Astrocyte (in vitro differentiated cells and primary cell): ENCODE results near the gene LY86. TPM values are rescaled to one million over a fixed set of nuclear protein-coding genes. Genes with fewer than 3 reads are reported as not detected.

Experiments used
- DNase-seq: peaks from one replicate; pipeline ENCODE4 v3.0.0-alpha.2; 2010; ENCODE audit warnings: low read depth
- FAIRE-seq: peaks from 2 replicates; lab custom pipeline; 2011; peaks lifted over from hg19 to GRCh38; lab: Jason Lieb, UNC
- H2AFZ ChIP-seq: 2 replicates; pipeline ENCODE4 v1.6.0; 2012; ENCODE audit warnings: low read depth, low read length, inconsistent platforms
- H3K27ac ChIP-seq: 2 replicates; pipeline ENCODE4 v1.5.1; 2011; ENCODE audit warnings: low read depth, low read length, inconsistent platforms
- H3K27me3 ChIP-seq: 2 replicates; pipeline ENCODE4 v1.6.0; 2011; ENCODE audit warnings: low read length, inconsistent platforms; ENCODE audit not compliant: insufficient read depth
- H3K36me3 ChIP-seq: 2 replicates; pipeline ENCODE4 v1.5.1; 2011; ENCODE audit warnings: low read length, inconsistent platforms; ENCODE audit not compliant: insufficient read depth
- H3K4me1 ChIP-seq: 2 replicates; pipeline ENCODE4 v1.5.1; 2011; ENCODE audit warnings: low read length, inconsistent platforms; ENCODE audit not compliant: insufficient read depth
- H3K4me2 ChIP-seq: 2 replicates; pipeline ENCODE4 v1.6.0; 2012; ENCODE audit warnings: low read length, inconsistent platforms
- H3K4me3 ChIP-seq: 2 replicates; pipeline ENCODE4 v1.5.1; 2011; ENCODE audit warnings: low read depth, mild to moderate bottlenecking, low read length, inconsistent platforms; ENCODE audit not compliant: insufficient read depth
- H3K79me2 ChIP-seq: 2 replicates; pipeline ENCODE4 v1.6.0; 2012; ENCODE audit warnings: mild to moderate bottlenecking, low read length, inconsistent platforms; ENCODE audit not compliant: insufficient read depth
- H3K9ac ChIP-seq: 2 replicates; pipeline ENCODE4 v1.6.0; 2012; ENCODE audit warnings: mild to moderate bottlenecking, low read length, inconsistent platforms
- H3K9me3 ChIP-seq: 2 replicates; pipeline ENCODE4 v1.5.1; 2012; ENCODE audit warnings: low read depth, mild to moderate bottlenecking, low read length, inconsistent platforms; ENCODE audit not compliant: insufficient read depth
- H4K20me1 ChIP-seq: 2 replicates; pipeline ENCODE4 v1.6.0; 2012; ENCODE audit warnings: low read length, inconsistent platforms; ENCODE audit not compliant: insufficient read depth
- H3K27ac Mint-ChIP-seq: one replicate; pipeline ENCODE4 v1.8.0; 2021; ENCODE audit warnings: mild to moderate bottlenecking, mixed read lengths; ENCODE audit not compliant: unreplicated experiment
- H3K27me3 Mint-ChIP-seq: one replicate; pipeline ENCODE4 v1.8.0; 2021; ENCODE audit warnings: low read depth, mixed read lengths; ENCODE audit not compliant: unreplicated experiment
- H3K36me3 Mint-ChIP-seq: one replicate; pipeline ENCODE4 v1.8.0; 2021; ENCODE audit warnings: low read depth, mixed read lengths; ENCODE audit not compliant: unreplicated experiment
- H3K4me1 Mint-ChIP-seq: one replicate; pipeline ENCODE4 v1.8.0; 2021; ENCODE audit warnings: low read depth, mixed read lengths; ENCODE audit not compliant: unreplicated experiment
- H3K4me3 Mint-ChIP-seq: one replicate; pipeline ENCODE4 v1.8.0; 2021; ENCODE audit warnings: mild to moderate bottlenecking, moderate library complexity, mixed read lengths; ENCODE audit not compliant: unreplicated experiment
- H3K9me3 Mint-ChIP-seq: one replicate; pipeline ENCODE4 v1.8.0; 2021; ENCODE audit warnings: mild to moderate bottlenecking, mixed read lengths; ENCODE audit not compliant: unreplicated experiment
- CTCF ChIP-seq: IDR thresholded peaks from 2 replicates; pipeline ENCODE4 v1.5.1; 2011; ENCODE audit warnings: low read depth, mild to moderate bottlenecking, inconsistent platforms, low read length, moderate library complexity; ENCODE audit not compliant: insufficient read depth
- EZH2 ChIP-seq: IDR thresholded peaks from 2 replicates; pipeline ENCODE4 v1.6.1; 2012; ENCODE audit warnings: mild to moderate bottlenecking, low read length, inconsistent platforms; ENCODE audit not compliant: insufficient read depth
- total RNA-seq: library from RNA; stranded (reverse); gene quantifications from 2 replicates; pipeline ENCODE4 v1.2.1, GENCODE V29; 2021

LY86 gene
- total RNA-seq, 1 donor from 2014 or later = not detected

DNA sequence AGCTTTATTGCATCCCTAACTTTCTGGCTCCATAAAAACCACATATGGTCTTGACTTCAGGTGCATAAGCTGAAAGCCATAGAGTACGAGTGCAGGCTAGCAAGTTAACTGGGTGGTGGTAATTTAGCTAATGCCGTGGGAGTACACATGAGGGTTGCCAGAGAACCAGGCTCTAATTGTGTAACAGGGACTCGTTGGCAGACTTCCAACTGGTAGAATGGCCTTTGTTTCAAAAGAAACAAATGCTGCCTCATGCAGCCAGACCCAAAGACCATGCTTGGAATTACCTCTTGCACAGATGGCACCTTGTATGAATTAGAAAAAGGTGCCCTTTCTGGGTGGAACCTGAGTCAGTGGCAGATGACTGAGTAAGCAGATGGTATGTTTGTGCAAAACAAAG lies 73.2 kb downstream of the LY86 start:
- no peak overlapping the region for H3K4me3 Mint-ChIP-seq
- FAIRE-seq = no peak
- H3K9me3 Mint-ChIP-seq = peaks cover 2% of the 10 kb centered on the region
- Histone ChIP-seq H3K27me3 (no peaks in the 10 kb centered on the region), H3K9me3 (no peaks in the 10 kb centered on the region), H3K4me2 (no peak overlapping the region), H3K79me2 (no peaks in the 10 kb centered on the region), H4K20me1 (no peaks in the 10 kb centered on the region), H3K9ac (no peak overlapping the region), H3K36me3 (no peaks in the 10 kb centered on the region), H2AFZ (no peak overlapping the region), H3K4me3 (no peak overlapping the region), H3K4me1 (no peaks in the 10 kb centered on the region), H3K27ac (no peak overlapping the region)
- peaks cover 13% of the 10 kb centered on the region for H3K4me1 Mint-ChIP-seq
- no peak for TF ChIP-seq EZH2
- TF ChIP-seq CTCF = no peak
- H3K36me3 Mint-ChIP-seq = no peaks in the 10 kb centered on the region
- H3K27me3 Mint-ChIP-seq = peaks cover 9% of the 10 kb centered on the region
- H3K27ac Mint-ChIP-seq = no peak overlapping the region
- peak; percentile 1 for DNase-seq

DNA sequence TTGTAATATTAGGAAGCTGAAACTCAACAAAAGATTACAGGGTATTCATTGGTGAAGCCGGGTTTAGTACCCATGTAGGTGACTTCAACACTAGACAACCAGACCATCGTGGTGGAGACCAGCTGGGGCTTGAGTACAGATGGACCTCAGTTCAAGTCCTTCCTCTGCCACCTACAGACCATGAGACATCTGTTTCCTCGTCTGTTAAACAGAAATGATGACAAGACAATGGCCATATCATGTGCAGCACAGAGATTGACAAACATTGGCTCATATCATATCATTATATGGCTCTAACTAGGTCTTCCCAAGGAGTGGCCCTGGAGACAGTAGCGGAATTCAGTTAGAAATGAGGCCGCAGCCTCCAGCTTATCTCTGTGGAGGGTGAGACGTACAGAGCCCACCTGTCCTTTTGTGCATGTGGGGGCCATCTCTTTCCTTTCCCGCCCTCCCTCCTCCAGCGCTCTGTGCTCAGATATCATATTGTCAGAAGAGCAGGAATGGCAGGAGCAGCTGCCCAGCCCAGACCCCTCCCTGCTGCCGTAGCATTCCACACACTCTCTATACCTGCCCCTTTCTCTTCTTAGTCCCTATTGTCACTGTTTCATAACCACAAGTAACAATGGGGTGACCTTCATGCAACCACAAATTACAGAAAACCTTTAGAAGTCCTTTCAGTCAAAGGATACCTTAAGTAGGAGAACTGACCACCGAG lies 75.1 kb downstream of the LY86 start:
- Mint-ChIP-seq H3K27me3 (peaks cover 9% of the 10 kb centered on the region), H3K27ac (no peak overlapping the region)
- no peak for FAIRE-seq

More for the DNA sequence above, 75.1 kb downstream of the LY86 start:
- no peaks in the 10 kb centered on the region for H3K9me3 Mint-ChIP-seq
- Histone ChIP-seq H3K79me2 (no peaks in the 10 kb centered on the region), H3K27me3 (no peaks in the 10 kb centered on the region), H3K36me3 (no peaks in the 10 kb centered on the region), H3K9me3 (no peaks in the 10 kb centered on the region), H2AFZ (no peak overlapping the region), H3K9ac (no peak overlapping the region), H4K20me1 (no peaks in the 10 kb centered on the region), H3K4me2 (no peak overlapping the region), H3K4me3 (no peak overlapping the region), H3K4me1 (no peaks in the 10 kb centered on the region), H3K27ac (no peak overlapping the region)
- peaks cover 13% of the 10 kb centered on the region for H3K4me1 Mint-ChIP-seq
- H3K4me3 Mint-ChIP-seq = no peak overlapping the region
- TF ChIP-seq EZH2 = no peak
- no peak for TF ChIP-seq CTCF
- no peaks in the 10 kb centered on the region for H3K36me3 Mint-ChIP-seq
- no peak for DNase-seq
